HUES6 (cell line): ENCODE results near the gene UBE2K.
"Not testable (repeated sequence)": the region's sequence is repeated elsewhere in the genome, so short reads cannot be mapped to it uniquely, and the experiment has no call there.

Experiments used
- H3K27ac ChIP-seq: 2 replicates; pipeline ENCODE4 v1.7.0; 2013; ENCODE audit warnings: low read depth, mild to moderate bottlenecking, low read length, inconsistent platforms
- H3K27me3 ChIP-seq: 2 replicates; pipeline ENCODE4 v1.6.1; 2013; ENCODE audit warnings: low read length; ENCODE audit not compliant: control insufficient read depth, insufficient read depth
- H3K36me3 ChIP-seq: 2 replicates; pipeline ENCODE4 v1.6.1; 2013; ENCODE audit warnings: low read length; ENCODE audit not compliant: control insufficient read depth, insufficient read depth
- H3K4me1 ChIP-seq: 2 replicates; pipeline ENCODE4 v1.6.1; 2013; ENCODE audit warnings: low read length; ENCODE audit not compliant: control insufficient read depth, insufficient read depth
- H3K4me3 ChIP-seq: 2 replicates; pipeline ENCODE4 v1.5.1; 2013; ENCODE audit warnings: low read depth, low read length
- H3K9ac ChIP-seq: one replicate; pipeline ENCODE4 v1.6.1; 2013; ENCODE audit warnings: mild to moderate bottlenecking, low read length
- H3K9me3 ChIP-seq: 2 replicates; pipeline ENCODE4 v1.6.1; 2013; ENCODE audit warnings: low read depth, low read length; ENCODE audit not compliant: control insufficient read depth, insufficient read depth

The UBE2K gene

DNA sequence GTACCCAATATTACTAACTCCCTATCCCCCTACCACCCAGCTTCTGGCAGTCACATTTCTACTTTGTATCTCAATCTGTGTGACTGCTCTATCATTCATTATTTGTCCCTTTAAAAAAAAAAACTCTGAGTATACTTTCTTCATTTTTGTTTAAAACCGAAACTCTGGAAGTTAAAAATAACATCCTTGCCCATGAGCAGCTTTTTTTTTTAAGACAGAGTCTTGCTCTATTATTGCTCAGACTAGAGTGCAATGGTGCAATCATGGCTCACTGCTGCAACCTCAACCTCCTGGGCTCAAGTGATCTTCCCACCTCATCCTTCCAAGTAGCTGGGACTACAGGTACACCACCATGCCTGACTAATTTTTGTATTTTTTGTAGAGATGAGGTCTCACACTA lies 15.8 kb downstream of the UBE2K start:
- Histone ChIP-seq H3K4me3 (no peak overlapping the region), H3K27me3 (no peaks in the 10 kb centered on the region), H3K27ac (no peak overlapping the region)

DNA sequence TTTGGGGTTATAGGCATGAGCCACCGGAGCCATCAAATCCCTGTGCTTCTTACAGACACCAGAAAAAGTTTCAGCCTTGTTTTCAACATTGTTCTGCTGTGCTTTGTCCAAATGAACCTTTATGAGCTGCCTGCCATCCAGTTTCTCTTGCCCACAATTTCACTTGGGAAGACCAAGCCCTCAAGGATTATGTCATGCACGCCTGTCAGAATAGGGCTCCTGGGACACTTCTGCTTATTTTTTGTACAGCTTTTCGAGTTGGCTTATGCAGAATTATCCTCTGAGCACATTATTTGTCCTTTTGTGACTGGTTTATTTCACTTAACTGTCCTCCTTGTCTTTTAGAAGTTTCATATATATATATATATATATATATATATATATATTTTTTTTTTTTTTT lies 16.2 kb downstream of the UBE2K start:
- no peaks in the 10 kb centered on the region for H3K4me1 ChIP-seq
- no peaks in the 10 kb centered on the region for H3K9me3 ChIP-seq
- H3K9ac ChIP-seq, result no peak overlapping the region
- H3K36me3 ChIP-seq, result 0 out of 2 replicates have a peak, but pooled peaks cover 2% of the 10 kb centered on the region
- H3K27me3 ChIP-seq, result no peaks in the 10 kb centered on the region
- H3K27ac ChIP-seq, result no peak overlapping the region
- H3K4me3 ChIP-seq, result no peak overlapping the region

More for the DNA sequence above, 15.8 kb downstream of the UBE2K start:
- Histone ChIP-seq H3K9me3 (no peaks in the 10 kb centered on the region), H3K9ac (no peak overlapping the region), H3K4me1 (no peaks in the 10 kb centered on the region), H3K36me3 (0 out of 2 replicates have a peak, but pooled peaks cover 2% of the 10 kb centered on the region)

DNA sequence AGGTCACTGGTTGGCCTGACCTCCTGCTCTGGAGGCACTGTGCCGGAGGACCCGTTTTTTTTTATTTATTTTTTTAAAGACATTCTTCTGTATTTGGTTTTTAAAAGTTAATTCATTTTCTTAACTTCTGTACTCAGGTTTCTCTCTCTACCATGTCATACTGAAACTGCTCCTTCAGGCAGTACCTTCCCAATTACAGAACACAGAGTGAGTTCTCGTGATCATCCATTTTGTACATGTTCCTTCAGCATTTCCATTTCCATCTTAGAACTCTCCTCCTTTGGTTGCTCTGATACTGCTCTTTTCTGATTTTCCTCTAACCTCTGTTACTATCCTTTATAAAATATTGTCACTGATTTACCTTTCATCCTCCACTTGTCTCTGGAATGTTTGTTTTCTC lies 17.9 kb downstream of the UBE2K start:
- H3K4me3 ChIP-seq, result no peak overlapping the region
- H3K27me3 ChIP-seq, result no peaks in the 10 kb centered on the region
- H3K36me3 ChIP-seq, result 0 out of 2 replicates have a peak, but pooled peaks cover 2% of the 10 kb centered on the region
- H3K4me1 ChIP-seq, result no peaks in the 10 kb centered on the region
- H3K9ac ChIP-seq, result no peak overlapping the region
- no peak overlapping the region for H3K27ac ChIP-seq
- no peaks in the 10 kb centered on the region for H3K9me3 ChIP-seq

DNA sequence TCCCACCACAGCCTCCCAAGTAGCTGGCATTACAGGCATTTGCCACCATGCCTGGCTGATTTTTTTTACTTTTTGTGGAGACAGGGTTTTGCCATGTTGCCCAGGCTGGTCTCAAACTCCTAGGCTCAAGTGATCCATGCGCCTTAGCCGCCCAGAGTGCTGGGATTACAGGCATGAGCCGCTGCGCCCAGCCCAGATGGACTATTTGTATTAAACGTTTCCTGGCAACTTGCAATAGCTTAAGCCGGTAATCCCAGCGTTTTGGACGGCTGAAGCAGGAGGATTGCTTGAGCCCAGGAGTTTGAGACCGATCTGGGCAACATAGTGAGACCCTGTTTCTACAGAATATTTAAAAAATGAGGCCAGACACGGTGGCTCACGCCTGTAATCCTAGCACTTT lies 18.4 kb downstream of the UBE2K start:
- H3K4me3 ChIP-seq, result no peak overlapping the region
- no peak overlapping the region for H3K9ac ChIP-seq
- 0 out of 2 replicates have a peak, but pooled peaks cover 2% of the 10 kb centered on the region for H3K36me3 ChIP-seq
- H3K27ac ChIP-seq, result no peak overlapping the region
- no peaks in the 10 kb centered on the region for H3K27me3 ChIP-seq
- H3K9me3 ChIP-seq, result no peaks in the 10 kb centered on the region
- H3K4me1 ChIP-seq, result no peaks in the 10 kb centered on the region

DNA sequence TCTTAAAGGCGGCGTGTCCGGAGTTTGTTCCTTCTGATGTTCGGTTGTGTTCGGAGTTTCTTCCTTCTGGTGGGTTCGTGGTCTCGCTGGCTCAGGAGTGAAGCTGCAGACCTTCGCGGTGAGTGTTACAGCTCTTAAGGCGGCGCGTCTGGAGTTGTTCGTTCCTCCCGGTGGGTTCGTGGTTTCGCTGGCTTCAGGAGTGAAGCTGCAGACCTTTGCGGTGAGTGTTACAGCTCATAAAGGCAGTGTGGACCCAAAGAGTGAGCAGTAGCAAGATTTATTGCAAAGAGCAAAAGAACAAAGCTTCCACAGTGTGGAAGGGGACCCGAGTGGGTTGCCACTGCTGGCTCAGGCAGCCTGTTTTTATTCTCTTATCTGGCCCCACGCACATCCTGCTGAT lies 19.8 kb downstream of the UBE2K start:
- H3K27ac ChIP-seq, H3K4me1 ChIP-seq, H3K36me3 ChIP-seq, H3K9ac ChIP-seq, H3K27me3 ChIP-seq, H3K4me3 ChIP-seq, H3K9me3 ChIP-seq: not testable (repeated sequence)

DNA sequence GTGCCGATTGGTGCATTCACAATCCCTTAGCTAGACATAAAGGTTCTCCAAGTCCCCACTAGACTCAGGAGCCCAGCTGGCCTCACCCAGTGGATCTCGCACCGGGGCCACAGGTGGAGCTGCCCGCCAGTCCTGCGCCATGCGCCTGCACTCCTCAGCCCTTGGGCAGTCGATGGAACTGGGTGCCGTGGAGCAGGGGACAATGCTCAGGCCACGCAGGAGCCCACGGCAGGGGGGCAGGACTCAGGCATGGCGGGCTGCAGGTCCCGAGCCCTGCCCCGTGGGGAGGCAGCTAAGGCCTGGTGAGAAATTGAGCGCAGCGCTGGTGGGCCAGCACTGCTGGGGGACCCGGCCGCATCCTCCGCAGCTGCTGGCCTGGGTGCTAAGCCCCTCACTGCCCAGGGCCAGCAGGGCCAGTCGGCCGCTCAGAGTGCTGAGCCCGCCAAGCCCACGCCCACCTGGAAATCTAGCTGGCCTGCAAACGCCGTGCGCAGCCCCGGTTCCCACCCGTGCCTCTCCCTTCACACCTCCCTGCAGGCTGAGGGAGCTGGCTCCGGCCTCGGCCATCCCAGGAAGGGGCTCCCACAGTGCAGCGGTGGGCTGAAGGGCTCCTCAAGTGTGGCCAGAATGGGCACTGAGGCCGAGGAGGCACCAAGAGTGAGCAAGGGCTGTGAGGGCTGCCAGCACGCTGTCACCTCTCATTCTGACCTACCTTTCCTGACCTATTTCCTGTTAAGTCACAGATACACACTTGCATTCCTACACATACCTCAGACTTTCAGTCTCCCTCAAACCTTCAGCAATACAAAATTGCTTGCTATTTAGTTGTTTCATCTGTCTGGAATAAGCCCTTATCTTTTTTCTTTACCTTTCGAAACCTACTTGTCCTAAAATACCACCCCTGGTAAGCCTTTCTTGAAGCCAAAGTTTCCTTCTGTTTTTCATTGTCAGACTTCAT lies 20.7 kb downstream of the UBE2K start:
- Histone ChIP-seq H3K4me3 (no peak overlapping the region), H3K27me3 (no peaks in the 10 kb centered on the region), H3K9me3 (no peaks in the 10 kb centered on the region), H3K27ac (no peak overlapping the region), H3K4me1 (no peaks in the 10 kb centered on the region), H3K36me3 (0 out of 2 replicates have a peak, but pooled peaks cover 7% of the 10 kb centered on the region), H3K9ac (no peak overlapping the region)

DNA sequence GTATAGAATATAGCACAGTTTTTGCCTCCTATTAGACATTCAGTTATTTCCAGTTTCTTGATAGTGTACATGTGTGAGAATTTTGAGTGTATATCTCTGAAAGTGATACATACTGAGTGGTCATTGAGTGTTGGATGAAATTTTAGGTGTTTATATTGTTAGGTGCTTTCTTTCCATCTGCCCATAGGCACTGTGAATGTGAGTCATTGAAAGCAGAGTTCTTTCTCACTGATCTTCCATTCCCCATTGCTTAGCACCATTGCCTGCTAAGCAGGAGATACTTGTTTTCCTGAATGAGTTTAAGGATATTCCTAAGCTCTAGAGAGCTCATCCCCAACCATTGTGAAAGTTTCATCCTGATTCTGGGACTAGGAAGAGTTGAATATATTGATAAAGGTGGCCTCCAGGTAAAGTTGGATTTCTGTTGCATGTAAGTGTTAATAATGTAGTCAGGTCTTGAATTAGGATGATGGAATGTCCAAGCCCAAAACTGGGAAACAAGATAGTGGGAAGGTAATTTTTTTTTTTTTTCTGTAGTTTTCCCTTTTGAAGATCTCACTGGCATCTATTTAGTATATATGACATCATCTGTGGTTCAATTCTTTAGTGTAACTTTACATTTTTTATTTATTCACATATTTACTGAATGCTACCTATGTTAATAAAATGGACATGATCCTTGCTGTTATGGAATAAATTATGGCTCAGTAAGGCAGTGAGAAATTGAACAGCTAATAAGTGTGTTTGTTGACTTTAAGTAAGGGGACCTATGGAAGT lies 22.1 kb downstream of the UBE2K start:
- H3K4me3 ChIP-seq, result no peak overlapping the region
- 0 out of 2 replicates have a peak, but pooled peaks cover 7% of the 10 kb centered on the region for H3K36me3 ChIP-seq
- no peaks in the 10 kb centered on the region for H3K27me3 ChIP-seq
- no peaks in the 10 kb centered on the region for H3K4me1 ChIP-seq
- no peak overlapping the region for H3K27ac ChIP-seq
- no peak overlapping the region for H3K9ac ChIP-seq
- H3K9me3 ChIP-seq, result no peaks in the 10 kb centered on the region

DNA sequence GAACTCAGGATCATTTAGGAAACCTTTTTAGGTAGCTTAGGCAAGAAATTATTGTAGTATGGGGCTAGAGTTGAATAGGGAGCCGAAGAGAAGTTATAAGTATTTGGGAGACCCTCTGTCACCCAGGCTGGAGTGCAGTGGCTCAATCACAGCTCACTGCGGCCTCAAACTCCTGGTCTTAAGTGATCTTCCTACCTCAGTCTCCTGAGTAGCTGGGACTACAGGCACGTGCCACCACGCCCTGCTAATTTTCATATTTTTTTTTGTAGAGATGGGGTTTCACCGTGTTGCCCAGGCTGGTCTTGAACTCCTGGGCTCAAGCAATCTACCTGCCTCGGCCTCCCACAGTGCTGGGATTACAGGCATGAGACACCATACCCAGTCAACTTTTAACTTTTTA lies 23.3 kb downstream of the UBE2K start:
- not testable (repeated sequence) for H3K4me1 ChIP-seq, H3K36me3 ChIP-seq, H3K9me3 ChIP-seq, H3K27ac ChIP-seq, H3K4me3 ChIP-seq, H3K9ac ChIP-seq, H3K27me3 ChIP-seq

DNA sequence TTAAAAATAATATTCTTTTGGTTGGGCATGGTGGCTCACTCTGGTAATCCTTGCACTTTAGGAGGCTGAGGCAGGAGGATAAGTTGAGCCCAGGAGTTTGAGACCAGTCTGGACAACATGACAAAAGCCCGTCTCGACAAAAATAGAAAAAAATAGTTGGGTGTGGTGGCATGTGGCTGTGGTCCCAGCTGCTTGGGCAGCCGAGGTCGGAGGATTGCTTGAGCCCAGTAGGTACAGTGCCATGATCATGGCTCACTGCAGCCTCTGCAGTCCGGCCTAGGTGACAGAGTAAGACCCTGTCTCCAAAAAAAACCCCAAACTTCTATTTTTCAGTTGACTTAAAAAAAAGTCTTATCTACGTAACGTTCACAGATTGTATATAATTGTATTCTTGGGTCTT lies 23.9 kb downstream of the UBE2K start:
- H3K36me3 ChIP-seq, result 0 out of 2 replicates have a peak, but pooled peaks cover 5% of the 10 kb centered on the region
- no peaks in the 10 kb centered on the region; the same call in 1 of the 2 replicates for H3K4me1 ChIP-seq
- no peak overlapping the region for H3K27ac ChIP-seq
- H3K9ac ChIP-seq, result no peak overlapping the region
- H3K27me3 ChIP-seq, result no peaks in the 10 kb centered on the region
- H3K9me3 ChIP-seq, result no peaks in the 10 kb centered on the region
- no peak overlapping the region for H3K4me3 ChIP-seq

DNA sequence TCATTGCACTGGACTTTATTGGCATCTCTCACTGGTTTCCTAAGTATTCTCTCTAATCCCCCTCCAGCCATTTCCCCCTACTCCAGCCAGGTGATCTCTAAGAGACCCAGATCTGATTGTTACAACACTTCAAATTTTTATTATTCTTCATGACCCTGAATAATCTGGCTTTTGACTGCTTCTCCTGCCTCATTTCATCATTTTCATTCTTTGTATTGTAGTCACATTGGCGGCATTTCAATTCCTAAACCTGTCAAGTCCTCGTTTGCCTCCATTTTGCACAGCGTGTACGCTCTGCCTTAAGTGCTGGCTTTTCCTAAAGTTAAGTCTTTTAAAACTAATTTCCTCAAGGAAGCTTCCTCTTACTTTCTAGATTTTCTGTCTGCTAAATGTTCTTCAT lies 31.6 kb downstream of the UBE2K start:
- H3K36me3 ChIP-seq, result peaks cover 3% of the 10 kb centered on the region; the same call in 1 of the 2 replicates
- H3K9me3 ChIP-seq, result no peaks in the 10 kb centered on the region
- no peak overlapping the region for H3K9ac ChIP-seq
- no peak overlapping the region for H3K4me3 ChIP-seq
- H3K27ac ChIP-seq, result no peak overlapping the region; the same call in 1 of the 2 replicates
- no peaks in the 10 kb centered on the region; the same call in none of the 2 replicates for H3K4me1 ChIP-seq
- H3K27me3 ChIP-seq, result no peaks in the 10 kb centered on the region

DNA sequence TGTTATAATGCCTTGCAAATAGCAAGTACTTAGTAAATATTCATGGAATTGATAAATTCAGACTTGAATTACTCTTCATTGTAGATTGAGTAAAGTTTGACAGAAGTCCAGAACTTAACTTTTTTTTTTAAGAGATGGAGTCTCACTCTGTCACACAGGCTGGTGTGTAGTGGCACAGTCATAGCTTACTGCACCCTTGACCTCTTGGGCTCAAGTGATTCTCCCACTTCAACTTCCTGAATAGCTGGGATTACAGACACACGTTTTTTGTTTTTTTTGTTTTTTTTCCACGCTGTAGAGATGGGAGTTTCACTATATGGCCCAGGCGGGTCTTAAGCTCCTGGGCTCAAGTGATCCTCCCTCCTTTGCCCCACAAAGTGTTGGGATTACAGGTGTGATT lies 32.1 kb downstream of the UBE2K start:
- peaks cover 3% of the 10 kb centered on the region; the same call in 1 of the 2 replicates for H3K36me3 ChIP-seq
- no peak overlapping the region for H3K27ac ChIP-seq
- H3K27me3 ChIP-seq, result no peaks in the 10 kb centered on the region
- no peak overlapping the region for H3K9ac ChIP-seq
- no peaks in the 10 kb centered on the region for H3K9me3 ChIP-seq
- H3K4me1 ChIP-seq, result no peaks in the 10 kb centered on the region; the same call in none of the 2 replicates
- H3K4me3 ChIP-seq, result no peak overlapping the region
